ENCODE data around the gene DFFB.

The DFFB gene

DNA sequence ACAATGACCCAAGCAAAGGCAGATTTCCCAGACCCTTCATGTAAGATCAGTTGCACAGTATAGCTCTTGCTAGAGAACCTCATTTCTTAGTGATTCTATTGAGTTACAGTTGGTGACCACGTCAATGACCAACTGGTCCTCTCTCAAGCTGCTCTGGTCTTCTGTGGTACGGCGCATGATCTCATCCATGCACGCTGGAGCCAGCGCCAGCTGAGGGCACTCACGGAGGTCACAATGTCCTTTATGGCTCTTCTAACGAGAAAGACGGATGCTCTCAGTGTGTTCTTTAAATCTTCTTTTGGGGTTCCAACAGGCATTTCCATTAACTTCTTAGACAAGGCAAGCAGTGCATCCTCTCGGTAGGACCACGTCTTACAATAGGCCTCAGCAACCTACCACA is 22.6 kb upstream of the DFFB start:
- no peak for DNase-seq

DNA sequence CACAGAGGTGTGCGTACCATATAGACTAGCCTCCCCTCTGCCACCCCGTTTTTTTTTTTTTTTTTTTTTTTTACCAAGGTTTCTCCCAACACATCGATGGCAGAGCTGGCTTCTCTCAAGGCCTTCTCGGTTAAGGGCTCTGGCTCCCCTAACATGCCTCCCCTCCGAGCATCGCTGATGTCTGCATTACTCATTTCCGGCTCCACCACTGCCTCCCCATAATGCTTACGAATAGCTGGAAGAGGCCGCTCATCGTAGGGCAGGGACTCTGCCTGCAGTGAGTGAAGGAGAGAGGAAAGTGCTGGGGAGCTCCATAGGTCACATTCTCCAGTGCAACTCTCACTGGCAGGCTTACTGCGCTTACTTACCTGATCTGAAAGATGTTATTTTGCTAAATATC is 20.9 kb upstream of the DFFB start:
- no peak for DNase-seq

DNA sequence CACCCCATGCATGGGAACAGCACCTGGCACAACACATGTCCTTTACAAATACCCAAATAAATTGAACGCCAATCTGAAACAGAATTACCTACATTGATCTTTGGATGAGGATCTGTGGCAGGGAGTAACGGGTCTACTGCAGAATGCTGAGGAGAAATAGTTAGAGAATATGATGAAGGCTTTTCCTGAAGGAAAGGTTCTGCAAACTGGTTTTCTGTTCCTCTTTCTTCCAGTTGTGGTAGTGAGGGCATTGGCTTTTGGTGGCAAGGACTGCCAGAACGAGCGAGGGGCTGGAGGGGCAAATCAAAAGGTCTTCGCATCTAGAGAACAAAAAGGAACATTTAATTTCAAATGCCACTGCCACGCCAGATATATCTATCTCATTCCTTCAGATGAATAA is 20.1 kb upstream of the DFFB start:
- DNase-seq = no peak

DNA sequence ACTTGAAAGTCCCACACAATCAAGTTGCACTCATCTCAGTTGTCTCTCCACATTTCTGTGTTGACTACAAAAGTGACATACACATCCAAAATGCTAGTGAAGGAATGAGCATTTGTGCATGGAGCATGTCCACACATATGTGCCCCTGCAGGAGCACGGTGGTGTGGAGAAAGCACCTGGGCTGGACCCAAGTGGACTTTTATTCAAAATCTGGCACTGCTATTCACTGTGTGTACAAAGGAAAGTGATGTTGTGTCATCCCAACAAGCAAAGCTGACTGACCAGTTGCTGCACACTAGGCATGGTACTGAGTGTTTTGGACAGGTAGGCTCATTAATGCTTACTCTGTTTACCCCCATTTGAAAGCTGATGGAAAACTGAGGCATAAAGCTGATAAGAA is 19.6 kb upstream of the DFFB start:
- DNase-seq = no peak

DNA sequence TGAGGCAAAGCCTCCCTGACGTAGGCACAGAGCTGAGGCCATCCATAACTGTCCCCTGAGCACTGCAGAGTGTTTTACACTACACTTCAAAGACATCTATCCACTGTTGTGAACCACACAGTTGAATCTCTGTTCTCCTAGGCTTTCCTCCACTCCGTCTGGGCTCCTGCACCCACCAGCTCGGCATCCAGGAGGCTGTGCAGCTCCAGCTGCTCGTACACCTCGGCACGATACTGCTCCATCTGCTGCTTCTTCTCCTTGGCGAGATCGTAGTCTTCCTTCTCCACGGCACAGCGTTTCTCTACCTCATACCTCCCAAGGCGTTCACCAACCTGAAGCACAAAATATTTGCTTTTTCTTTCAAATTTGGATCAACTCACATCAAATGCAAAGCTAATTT is 18.5 kb upstream of the DFFB start:
- no peak for DNase-seq

DNA sequence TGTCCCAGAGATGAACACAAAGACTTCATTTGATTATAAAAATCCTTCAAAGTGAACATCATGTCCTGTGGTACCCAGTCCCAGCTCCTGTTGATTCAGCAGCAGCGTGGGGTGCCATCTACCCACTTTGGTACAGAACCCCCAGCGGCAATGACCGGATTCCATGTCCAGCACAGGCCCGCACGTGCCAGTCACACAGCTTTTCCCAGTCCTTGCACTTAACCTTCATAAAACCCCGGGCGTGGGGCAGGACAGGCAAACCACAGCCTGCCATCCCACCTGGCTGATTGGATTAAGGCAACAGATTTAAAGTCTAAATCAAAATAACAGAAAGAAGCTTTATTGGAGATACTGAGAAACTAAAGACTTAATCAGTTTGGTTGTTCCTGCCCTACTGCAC is 15.8 kb upstream of the DFFB start:
- no peak for DNase-seq

DNA sequence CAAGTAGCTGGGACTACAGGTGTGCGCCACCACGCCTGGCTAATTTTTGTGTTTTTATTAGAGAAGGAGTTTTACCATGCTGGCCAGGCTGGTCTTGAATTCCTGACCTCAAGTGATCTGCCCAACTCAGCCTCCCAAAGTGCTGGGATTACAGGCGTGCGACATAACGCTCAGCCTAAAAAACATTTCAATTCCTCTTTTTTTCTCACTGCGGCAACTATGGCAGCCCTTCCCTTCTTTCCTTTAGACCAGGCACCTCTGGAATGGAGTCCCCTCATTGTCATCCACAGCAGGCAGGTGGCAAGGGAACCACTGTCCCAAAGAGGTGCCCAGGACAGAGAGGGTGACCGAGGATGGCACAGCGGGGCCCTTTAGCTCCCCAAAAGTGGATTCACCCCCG is 14.4 kb upstream of the DFFB start:
- DNase-seq = no peak

DNA sequence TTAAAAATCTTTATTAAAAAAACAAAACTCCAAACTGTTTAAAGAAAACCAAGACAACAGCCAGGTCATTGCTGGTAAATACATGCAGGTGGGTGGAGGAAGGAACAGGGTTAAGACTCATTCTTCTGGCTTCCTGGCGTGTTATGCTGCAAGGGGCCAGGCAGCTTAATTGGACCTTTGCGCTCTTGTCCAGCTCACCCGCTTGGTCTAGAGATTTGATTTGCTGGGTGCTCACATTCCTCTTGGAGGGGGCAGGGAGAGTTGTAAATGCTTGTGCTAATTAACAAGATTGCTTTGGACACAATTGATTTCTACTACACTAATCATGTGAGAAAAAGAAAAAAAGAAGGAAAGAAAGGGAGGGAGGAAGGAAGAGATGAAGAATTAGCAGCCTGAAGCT is 10.7 kb upstream of the DFFB start:
- DNase-seq = no peak

DNA sequence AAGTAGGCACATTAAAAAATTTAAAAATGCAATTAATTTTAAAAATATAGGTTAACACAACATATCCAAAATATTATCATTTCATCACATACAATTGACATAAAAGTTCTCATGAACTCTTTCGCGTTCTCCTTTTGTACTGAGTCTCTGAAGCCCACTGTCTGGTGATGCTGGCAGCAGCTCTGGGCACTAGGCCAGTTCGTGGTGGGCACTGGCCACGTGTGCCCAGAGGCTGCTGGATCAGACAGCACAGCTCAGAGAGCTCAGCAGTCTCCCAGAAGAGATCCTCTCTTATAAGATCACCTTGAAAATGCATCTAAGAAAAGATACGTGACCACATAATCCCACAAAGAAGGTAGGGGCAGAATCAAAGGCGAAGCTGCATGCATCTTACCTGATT is 10.2 kb upstream of the DFFB start:
- no peak for DNase-seq

DNA sequence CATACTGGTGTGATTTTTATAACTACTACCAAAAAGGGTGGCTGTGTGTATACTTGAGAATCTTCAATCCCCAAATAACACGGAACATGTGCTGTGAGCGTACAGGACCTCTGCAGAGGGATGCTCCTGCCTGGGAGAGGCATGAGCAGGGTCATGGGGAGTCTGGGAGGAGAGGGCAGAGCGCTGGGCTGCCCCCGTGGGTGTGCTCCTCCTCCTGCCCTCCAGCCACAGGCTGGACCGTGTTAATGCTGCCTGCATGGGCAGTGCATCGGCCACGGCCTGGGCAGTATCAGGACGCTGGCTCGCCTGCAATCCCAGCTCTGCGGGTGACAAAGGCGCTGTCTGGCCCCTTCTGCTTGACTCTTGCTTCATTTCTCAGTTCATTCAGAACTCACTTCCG is 6.4 kb upstream of the DFFB start:
- no peak for DNase-seq

DNA sequence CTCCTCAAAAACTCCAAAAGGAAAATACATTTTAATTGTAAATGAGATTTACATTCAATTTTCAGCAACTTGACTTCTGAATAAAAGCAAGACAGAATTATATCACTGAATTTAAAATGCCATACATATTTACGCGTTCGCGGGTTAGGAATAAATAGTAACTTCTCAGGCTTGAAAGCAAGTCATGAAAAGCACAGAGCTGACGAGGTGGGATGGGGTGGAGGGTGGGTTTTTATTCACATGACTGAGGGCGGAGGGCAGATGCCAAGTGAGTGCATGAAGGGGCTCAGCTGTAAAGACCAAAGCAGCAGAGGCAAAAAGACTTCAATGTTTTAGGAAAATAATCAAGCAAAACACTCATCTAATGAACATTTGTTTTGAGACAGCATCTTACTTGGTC is 6.0 kb upstream of the DFFB start:
- no peak for DNase-seq

DNA sequence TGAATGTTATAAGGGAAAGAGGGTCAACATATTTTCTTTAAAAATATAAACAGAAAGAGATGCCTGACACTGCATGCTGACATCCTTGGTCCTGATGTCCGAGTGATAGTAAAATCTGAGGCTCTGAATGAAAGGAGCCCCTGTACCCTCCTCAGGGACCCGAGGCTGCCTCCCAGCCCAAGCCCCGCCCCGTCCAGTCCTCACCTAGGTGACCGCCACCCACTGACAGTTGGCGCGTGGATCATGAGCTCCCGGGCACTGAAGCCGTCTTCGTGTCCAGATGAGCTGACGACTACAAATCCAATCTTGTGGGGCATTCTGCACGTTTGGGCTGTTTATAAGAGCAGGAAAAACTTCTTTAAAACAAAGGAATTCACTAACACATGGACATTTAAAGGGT is 5.2 kb upstream of the DFFB start:
- DNase-seq = no peak

DNA sequence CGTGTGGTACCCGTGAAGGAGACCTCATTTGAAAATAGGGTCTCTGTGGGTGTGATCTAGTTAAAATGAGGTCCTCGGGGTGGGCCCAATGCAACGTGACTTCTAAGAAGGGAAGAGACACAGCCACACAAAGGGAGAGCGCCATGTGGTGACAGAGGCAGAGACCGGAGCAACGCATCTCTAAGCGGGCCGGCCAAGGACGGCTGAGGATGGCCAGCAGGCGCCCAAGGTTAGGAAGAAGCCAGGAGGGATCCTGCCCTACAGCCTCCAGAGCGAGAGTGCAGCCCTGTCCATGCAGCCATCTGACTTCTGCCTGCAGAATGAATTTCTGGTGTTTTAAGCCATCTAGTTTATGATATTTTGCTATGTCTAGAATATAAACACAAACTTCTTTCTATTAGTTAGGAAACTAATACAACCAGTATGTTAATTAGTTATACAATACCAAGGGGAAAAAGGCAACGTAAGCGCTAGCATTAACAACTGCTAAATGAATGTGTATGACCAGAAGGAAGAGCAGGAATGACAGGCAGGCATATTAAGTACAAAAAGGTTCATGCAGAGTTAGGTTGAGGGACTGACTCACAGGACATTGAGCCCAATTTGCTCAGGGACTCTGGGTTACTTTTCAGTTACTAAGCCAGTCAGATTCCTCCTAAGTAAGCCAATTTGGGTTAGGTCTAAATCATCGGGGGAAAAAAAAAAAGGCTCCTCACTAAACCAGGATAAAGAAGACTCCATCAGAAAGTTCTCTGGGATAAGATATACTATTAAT is 4.4 kb upstream of the DFFB start:
- DNase-seq = no peak

DNA sequence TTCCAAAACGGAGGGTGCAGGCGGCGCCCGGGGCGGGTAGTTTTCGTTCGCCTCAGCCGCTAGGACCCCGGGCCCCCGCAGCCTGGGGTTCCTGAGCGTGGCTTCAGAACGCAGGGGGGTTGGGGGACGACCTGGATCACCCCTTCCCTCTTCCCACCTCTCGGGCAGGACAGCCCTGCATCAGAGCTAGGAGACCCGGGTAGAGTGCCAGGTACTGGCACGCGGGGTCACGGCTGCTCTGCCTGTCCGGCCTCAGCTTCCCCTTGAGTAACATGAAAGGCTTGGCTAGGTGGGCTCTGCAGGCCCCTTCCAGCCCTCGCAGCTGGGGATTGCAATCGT is 484 bp downstream of the DFFB start:
- DNase-seq = no peak

DNA sequence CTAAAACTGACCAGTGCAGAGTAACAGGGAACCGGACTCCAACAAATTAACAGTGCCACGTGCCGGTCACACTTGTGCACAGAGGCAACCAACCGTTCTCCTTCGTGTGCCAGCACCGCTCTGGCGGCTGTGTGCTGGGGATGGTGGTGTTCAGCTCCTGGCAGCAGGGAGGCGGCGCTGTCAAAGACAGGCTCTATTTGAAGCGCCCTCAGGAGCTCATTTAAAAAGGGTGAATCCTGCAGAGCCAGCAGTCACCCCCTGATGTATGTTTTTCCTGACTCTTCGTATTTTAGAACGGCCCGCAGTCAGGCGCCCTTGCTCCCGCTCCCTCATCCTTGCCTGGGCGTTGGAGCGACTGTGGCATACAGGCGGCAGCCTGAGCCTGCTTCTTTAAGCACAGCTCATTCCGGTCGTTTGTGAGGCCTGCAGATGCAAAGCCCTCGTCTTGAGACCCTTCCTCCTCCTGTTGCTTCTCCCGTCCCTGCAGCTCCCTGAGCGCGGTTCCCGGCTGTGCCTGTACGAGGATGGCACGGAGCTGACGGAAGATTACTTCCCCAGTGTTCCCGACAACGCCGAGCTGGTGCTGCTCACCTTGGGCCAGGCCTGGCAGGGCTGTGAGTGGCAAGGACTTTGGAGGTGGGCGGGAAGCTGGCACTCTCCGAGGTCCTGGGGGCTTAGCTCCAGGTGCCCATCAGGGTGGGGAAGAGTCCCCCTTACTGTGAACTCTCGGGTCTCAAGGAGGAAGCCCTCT is 1.1 kb downstream of the DFFB start:
- DNase-seq = no peak

DNA sequence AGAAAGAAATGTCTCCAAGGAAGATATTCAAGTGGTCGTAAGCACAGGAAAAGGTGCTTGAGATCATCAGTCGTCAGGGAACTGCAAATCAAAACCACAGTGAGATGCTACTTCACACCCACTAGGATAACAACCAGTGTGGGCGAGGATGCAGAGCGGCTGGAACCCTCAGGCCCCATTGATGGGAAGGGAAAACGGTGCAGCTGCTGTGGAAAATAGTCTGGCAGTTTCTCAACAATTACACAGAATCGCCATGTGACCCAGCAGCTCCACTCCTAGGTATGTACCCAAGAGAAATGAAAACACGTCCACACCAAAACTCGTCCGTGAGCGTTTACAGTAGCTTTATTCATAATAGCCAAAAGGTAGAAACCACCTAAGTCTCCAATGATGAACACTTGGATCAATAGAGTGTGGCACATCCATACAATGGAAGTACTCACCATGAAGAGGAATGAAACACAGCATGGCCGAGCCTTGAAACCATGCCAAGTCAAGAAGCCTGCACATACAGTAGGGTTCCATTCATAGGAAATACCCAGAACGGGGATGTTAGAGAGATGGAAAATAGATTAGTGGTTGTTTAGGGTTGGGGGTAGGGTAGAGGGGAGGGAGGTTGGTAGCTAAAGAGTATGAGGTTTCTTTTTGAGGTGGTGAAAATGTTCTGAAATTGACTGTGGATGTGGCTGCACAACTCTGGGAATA is 6.1 kb downstream of the DFFB start:
- no peak for DNase-seq

DNA sequence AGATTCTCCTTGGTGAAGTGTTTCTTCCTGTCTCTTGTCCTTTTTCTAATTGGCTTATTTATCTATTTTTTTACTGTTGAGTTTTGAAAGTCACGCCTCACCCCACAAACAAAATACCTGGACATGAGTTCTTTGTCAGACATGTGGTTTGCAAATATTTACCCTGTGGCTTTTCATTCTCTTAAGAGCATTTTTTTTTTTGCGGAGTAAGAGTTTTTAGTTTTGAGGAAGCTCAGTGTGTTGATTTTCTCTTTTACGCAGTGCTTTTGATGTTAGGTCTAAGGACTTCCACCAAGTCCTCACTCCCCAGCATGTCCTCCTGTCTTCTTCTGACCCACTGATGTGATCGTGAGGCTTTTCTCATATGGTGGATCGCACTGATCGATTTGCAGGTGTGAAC is 7.6 kb downstream of the DFFB start:
- DNase-seq = no peak

DNA sequence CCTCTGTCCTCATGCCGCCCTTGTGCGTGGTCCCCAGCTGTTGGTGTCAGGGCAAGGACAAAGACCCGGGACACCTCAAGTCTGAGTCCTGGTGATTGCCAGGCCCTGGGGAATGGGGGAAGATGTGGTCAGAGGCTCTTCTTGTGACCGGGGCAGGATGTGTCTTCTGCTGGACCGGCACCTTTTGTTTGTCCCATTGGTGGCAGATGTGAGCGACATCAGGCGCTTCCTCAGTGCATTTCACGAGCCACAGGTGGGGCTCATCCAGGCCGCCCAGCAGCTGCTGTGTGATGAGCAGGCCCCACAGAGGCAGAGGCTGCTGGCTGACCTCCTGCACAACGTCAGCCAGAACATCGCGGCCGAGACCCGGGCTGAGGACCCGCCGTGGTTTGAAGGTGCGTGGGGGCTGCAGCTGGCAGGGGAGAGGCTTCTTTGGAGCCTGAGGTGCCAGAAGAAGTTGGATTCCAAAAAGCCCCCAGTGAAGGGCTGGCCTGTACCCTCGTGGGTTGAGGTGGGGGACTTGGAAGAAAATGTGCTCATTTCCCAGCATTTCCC is 8.4 kb downstream of the DFFB start:
- DNase-seq = no peak

DNA sequence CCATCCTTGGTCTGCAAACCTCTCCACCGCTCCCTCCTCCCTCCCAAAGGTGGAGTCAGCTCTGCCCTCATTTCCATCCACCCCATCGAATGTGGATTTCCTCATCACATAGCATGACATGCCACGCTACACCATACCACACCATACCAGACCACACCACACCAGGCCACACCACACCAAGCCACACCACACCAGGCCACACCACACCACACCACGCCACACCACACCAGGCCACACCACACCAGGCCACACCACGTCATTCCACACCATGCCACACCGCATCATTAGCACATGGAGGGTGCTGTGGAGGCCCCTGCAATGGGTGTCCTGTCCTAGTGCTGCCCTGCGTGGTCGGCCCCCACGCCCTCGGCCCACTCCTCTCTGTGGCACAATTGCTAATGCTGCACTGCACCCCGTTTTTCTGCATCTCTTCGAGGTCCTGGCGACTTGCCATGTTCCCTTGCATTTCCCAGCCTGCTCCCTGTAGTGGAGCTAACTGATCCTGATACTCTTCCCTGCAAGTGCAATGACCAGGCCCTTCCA is 11.3 kb downstream of the DFFB start:
- DNase-seq = no peak

DNA sequence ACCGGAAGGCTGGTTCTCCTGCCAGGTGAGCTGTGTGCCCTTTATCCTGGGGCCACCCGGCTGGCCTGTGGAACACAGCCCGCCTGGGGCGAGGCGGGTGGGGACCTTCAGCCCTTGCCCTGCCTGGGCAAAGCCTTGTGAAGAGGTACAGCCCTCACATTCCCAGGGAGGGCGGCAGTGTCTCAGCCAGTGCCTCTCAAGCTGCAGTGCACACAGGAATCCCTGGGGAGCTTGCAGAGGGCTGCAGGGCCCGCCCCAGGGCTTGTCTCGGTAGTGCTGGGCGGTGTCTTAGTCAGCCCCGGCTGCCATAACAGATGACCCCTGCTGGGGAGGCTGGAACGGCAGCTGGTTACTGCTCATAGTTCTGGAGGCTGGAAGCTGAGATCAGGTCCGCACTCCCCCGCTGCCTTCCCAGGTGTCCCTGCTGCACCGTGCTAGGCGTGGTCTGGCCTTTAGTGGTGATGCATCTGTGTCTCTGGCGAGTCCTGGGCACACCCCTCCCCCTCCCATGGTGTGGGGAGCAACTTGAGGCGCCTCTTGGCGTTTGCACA is 12.6 kb downstream of the DFFB start:
- DNase-seq = no peak

DNA sequence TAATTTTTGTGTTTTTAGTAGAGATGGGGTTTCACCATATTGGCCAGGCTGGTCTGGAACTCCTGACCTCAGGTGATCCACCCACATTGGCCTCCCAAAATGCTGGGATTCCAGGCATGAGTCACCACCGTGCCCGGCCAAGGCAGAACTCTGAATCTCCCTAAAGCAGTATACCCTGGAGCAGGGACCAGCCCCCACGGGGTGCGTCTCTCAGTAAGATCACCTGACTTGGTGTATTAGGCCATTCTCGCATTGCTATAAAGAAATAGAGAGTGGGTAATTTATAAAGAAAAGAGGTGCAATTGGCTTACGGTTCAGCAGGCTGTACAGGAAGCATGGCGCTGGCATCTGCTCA is 14.2 kb downstream of the DFFB start:
- DNase-seq = no peak

DNA sequence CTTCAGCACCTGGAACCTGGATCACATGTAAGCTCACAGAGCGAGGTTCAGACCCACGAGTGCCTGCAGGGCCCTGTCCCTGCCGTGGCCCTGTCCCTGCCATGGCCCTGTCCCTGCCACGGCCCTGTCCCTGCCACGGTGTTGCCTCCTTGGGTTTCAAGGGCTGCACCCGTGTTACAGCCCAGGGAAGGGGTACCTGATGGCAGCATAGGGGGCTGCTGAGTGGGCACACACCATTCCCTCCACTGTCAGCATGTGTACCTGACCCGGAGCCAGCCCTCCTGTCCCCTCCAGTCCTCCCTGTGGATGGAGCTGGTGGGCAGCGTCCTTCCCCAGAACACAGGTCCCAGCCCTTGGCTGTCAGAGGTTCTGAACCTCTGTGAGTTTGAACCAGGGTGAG is 15.3 kb downstream of the DFFB start:
- DNase-seq = no peak

DNA sequence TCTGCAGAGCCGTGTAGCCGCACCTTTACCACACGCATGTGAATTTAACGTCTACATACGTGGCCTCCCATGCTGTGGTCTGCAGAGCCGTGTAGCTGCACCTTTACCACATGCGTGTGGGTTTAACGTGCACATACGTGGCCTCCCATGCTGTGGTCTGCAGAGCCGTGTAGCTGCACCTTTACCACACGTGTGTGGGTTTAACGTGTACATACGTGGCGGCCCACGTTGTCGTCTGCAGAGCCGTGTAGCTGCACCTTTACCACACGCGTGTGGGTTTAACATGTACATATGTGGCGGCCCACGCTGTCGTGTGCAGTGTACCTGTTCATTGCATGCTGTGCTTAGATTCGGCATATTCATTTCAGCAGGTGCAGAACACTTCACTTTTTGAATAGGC is 17.5 kb downstream of the DFFB start:
- DNase-seq = no peak

DNA sequence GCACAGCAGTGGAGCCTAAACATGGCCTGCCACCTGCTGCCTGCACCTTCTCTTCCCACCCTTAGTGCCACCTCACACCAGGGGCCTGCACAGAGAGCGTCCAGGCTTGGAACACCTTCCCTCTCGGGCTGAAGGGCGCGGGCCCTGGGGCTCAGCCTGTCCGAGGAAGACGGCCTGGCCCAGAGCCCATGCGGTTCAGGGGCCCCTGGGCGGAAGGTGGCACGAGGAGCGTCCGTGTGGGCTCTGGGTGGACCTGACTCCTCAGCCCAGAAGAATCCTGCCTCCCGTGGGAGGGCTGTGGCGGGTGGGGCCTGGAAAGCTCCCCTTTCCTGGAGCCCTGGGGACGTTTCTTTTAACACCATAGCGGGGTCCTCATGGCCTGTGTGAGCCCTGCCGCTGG is 19.4 kb downstream of the DFFB start:
- DNase-seq = no peak
